MM.1S (cell line): ENCODE data around the gene ATP2A2.
"Not testable (repeated sequence)": the region's sequence is repeated elsewhere in the genome, so short reads cannot be mapped to it uniquely, and the experiment has no call there.

ENCODE experiments used
- DNase-seq: peaks from one replicate; pipeline ENCODE4 v3.0.0-alpha.2; 2015
- H2AFZ ChIP-seq: fragments of 300-600 bp; sonication (generic); 2 replicates; pipeline ENCODE4 v1.6.0; 2016; ENCODE audit warnings: antibody characterized with exemption, low read length
- H3F3A ChIP-seq: fragments of 300-600 bp; sonication (generic); 2 replicates; pipeline ENCODE4 v1.6.1; 2016; ENCODE audit warnings: mild to moderate bottlenecking, antibody characterized with exemption, low read length, moderate library complexity, mixed read lengths; ENCODE audit not compliant: insufficient read depth
- H3K27ac ChIP-seq: fragments of 300-600 bp; sonication (generic); 2 replicates; pipeline ENCODE4 v1.5.1; 2016; ENCODE audit warnings: mild to moderate bottlenecking, low read length
- H3K27me3 ChIP-seq: fragments of 300-600 bp; sonication (generic); replicated peaks from 2 replicates; pipeline ENCODE4 v1.6.0; 2016; ENCODE audit warnings: low read length; ENCODE audit not compliant: insufficient read depth
- H3K36me3 ChIP-seq: fragments of 300-600 bp; sonication (generic); replicated peaks from 2 replicates; pipeline ENCODE4 v1.6.1; 2016; ENCODE audit warnings: mild to moderate bottlenecking, low read length, mixed read lengths; ENCODE audit not compliant: insufficient read depth
- H3K4me1 ChIP-seq: fragments of 300-600 bp; sonication (generic); 2 replicates; pipeline ENCODE4 v1.6.1; 2016; ENCODE audit warnings: low read length, mixed read lengths
- H3K4me2 ChIP-seq: fragments of 300-600 bp; sonication (generic); 2 replicates; pipeline ENCODE4 v1.6.0; 2016; ENCODE audit warnings: low read depth, low read length
- H3K4me3 ChIP-seq: fragments of 300-600 bp; sonication (generic); 2 replicates; pipeline ENCODE4 v1.5.1; 2016; ENCODE audit warnings: low read length, mixed read lengths
- H3K79me2 ChIP-seq: fragments of 300-600 bp; sonication (generic); 2 replicates; pipeline ENCODE4 v1.6.1; 2016; ENCODE audit warnings: mixed run types, low read length, mixed read lengths
- H3K9ac ChIP-seq: fragments of 300-600 bp; sonication (generic); 2 replicates; pipeline ENCODE4 v1.6.1; 2016; ENCODE audit warnings: low read length, mixed read lengths
- H3K9me2 ChIP-seq: fragments of 300-600 bp; sonication (generic); replicated peaks from 2 replicates; pipeline ENCODE4 v1.6.1; 2016; ENCODE audit warnings: mild to moderate bottlenecking, low read length, mixed read lengths; ENCODE audit not compliant: insufficient read depth
- H3K9me3 ChIP-seq: fragments of 300-600 bp; sonication (generic); replicated peaks from 2 replicates; pipeline ENCODE4 v1.6.1; 2016; ENCODE audit warnings: mild to moderate bottlenecking, low read length, mixed read lengths; ENCODE audit not compliant: insufficient read depth
- H4K20me1 ChIP-seq: fragments of 300-600 bp; sonication (generic); 2 replicates; pipeline ENCODE4 v1.6.1; 2016; ENCODE audit warnings: mild to moderate bottlenecking, low read length, moderate library complexity, mixed read lengths; ENCODE audit not compliant: insufficient read depth
- CTCF ChIP-seq: fragments of 300-600 bp; sonication (generic); IDR thresholded peaks from 2 replicates; pipeline ENCODE4 v1.5.1; 2016; ENCODE audit warnings: antibody characterized with exemption, low read length, mixed read lengths
- EZH2 ChIP-seq: fragments of 300-600 bp; sonication (generic); optimal IDR thresholded peaks from 2 replicates; pipeline ENCODE3; 2017; ENCODE audit warnings: low read depth, mild to moderate bottlenecking, antibody characterized with exemption, low read length, mixed read lengths
- EZH2phosphoT487 ChIP-seq: fragments of 300-600 bp; sonication (generic); IDR thresholded peaks from 2 replicates; pipeline ENCODE4 v1.6.1; 2018; ENCODE audit warnings: antibody characterized with exemption, low read length

The ATP2A2 gene

GRCh38 chr12:110373425-110373824 lies 92.4 kb downstream of the ATP2A2 start:
- DNase-seq = no peak
- TF ChIP-seq CTCF = no peak
- TF ChIP-seq EZH2 = no peak
- no peak for TF ChIP-seq EZH2phosphoT487
- H3K79me2 ChIP-seq = no peaks in the 10 kb centered on the region
- H2AFZ ChIP-seq = no peak overlapping the region
- no peak overlapping the region for H3K4me2 ChIP-seq
- no peak overlapping the region for H3K4me3 ChIP-seq
- H4K20me1 ChIP-seq = no peaks in the 10 kb centered on the region
- no peaks in the 10 kb centered on the region for H3K36me3 ChIP-seq
- H3K9ac ChIP-seq = no peak overlapping the region
- H3K9me3 ChIP-seq = no peaks in the 10 kb centered on the region
- H3K27me3 ChIP-seq = no peaks in the 10 kb centered on the region
- H3K4me1 ChIP-seq = no peaks in the 10 kb centered on the region
- no peaks in the 10 kb centered on the region for H3K9me2 ChIP-seq
- H3F3A ChIP-seq = no peaks in the 10 kb centered on the region
- H3K27ac ChIP-seq = no peak overlapping the region

GRCh38 chr12:110373962-110374611 lies 93.0 kb downstream of the ATP2A2 start:
- H3K9ac ChIP-seq = no peak overlapping the region
- no peaks in the 10 kb centered on the region for H4K20me1 ChIP-seq
- no peak overlapping the region for H3K4me2 ChIP-seq
- no peaks in the 10 kb centered on the region for H3K9me3 ChIP-seq
- no peak overlapping the region for H2AFZ ChIP-seq
- TF ChIP-seq EZH2phosphoT487 (no peak), CTCF (no peak), EZH2 (no peak)
- H3K27me3 ChIP-seq = no peaks in the 10 kb centered on the region
- H3K36me3 ChIP-seq = no peaks in the 10 kb centered on the region
- no peaks in the 10 kb centered on the region for H3K9me2 ChIP-seq
- H3K79me2 ChIP-seq = no peaks in the 10 kb centered on the region
- H3K4me3 ChIP-seq = no peak overlapping the region
- H3K4me1 ChIP-seq = no peaks in the 10 kb centered on the region
- H3F3A ChIP-seq = no peaks in the 10 kb centered on the region
- no peak overlapping the region for H3K27ac ChIP-seq
- no peak for DNase-seq

GRCh38 chr12:110378131-110378790 lies 97.2 kb downstream of the ATP2A2 start:
- not testable (repeated sequence) for H2AFZ ChIP-seq, H3K9me3 ChIP-seq, DNase-seq, H3K27ac ChIP-seq, H3K4me2 ChIP-seq, H3K4me3 ChIP-seq, H3K9me2 ChIP-seq, H3F3A ChIP-seq, H3K4me1 ChIP-seq, H3K79me2 ChIP-seq, H3K36me3 ChIP-seq, H4K20me1 ChIP-seq, H3K9ac ChIP-seq, H3K27me3 ChIP-seq

GRCh38 chr12:110379197-110379596 lies 98.2 kb downstream of the ATP2A2 start:
- TF ChIP-seq EZH2 (no peak), EZH2phosphoT487 (no peak), CTCF (no peak)
- no peaks in the 10 kb centered on the region for H3K27me3 ChIP-seq

More at GRCh38 chr12:110379197-110379596, 98.2 kb downstream of the ATP2A2 start:
- H3K4me3 ChIP-seq = no peak overlapping the region
- DNase-seq = no peak
- no peaks in the 10 kb centered on the region for H3K36me3 ChIP-seq
- H3K9me3 ChIP-seq = no peaks in the 10 kb centered on the region
- no peaks in the 10 kb centered on the region for H3K9me2 ChIP-seq
- H4K20me1 ChIP-seq = no peaks in the 10 kb centered on the region
- H3K79me2 ChIP-seq = no peaks in the 10 kb centered on the region
- no peak overlapping the region for H2AFZ ChIP-seq
- no peak overlapping the region for H3K9ac ChIP-seq
- H3K4me1 ChIP-seq = no peaks in the 10 kb centered on the region
- no peaks in the 10 kb centered on the region for H3F3A ChIP-seq
- H3K4me2 ChIP-seq = no peak overlapping the region
- no peak overlapping the region for H3K27ac ChIP-seq
